Transverse colon (tissue), 4 donors: ENCODE results near the gene CHKA.

ENCODE experiments used
- POLR2A ChIP-seq: fragments of 450-650 bp; IDR thresholded peaks from one replicate; pipeline ENCODE4 v1.6.1; 2016; ENCODE audit warnings: antibody characterized with exemption, mild to moderate bottlenecking, moderate library complexity
- POLR2AphosphoS5 ChIP-seq, 3 donors: sonication (generic); formaldehyde crosslinking; IDR thresholded peaks; one replicate each; pipeline ENCODE4 v1.6.1; 2016; ENCODE audit warnings: antibody characterized with exemption in 3 of 3
- TF ChIP-seq, protein P1 (sequence below), 5 experiments: fragments of 200-600 bp in 3 of 5; fragments of 450-650 bp in 2 of 5; sonication (generic) in 3 of 5; IDR thresholded peaks; 1 replicate in 2 of 5; 2 replicates in 3 of 5; pipeline ENCODE4 v1.5.1; 2016 to 2017; ENCODE audit warnings: antibody characterized with exemption in 5 of 5, inconsistent platforms in 3 of 5, mild to moderate bottlenecking in 2 of 5, moderate library complexity in 1 of 5

DNA sequence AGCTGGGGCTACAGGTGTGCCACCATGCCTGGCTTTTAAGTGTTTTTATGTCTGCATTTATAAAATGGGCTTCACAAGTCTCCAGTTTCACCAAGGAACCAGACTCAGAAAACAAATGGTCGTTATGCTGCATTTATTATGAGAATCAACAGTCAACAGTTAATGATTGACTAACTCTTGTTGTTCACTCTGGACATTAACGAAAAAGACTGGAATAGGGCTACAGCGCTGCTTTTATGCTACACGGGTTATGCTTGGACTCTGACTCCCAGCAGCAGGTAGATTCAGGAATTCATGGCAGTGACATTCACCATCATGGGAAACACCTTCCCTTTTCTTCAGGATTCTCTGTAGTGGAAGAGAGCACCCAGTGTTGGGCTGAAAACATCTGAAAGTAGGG lies 44.4 kb upstream of the CHKA start:
- TF ChIP-seq, protein P1, sequence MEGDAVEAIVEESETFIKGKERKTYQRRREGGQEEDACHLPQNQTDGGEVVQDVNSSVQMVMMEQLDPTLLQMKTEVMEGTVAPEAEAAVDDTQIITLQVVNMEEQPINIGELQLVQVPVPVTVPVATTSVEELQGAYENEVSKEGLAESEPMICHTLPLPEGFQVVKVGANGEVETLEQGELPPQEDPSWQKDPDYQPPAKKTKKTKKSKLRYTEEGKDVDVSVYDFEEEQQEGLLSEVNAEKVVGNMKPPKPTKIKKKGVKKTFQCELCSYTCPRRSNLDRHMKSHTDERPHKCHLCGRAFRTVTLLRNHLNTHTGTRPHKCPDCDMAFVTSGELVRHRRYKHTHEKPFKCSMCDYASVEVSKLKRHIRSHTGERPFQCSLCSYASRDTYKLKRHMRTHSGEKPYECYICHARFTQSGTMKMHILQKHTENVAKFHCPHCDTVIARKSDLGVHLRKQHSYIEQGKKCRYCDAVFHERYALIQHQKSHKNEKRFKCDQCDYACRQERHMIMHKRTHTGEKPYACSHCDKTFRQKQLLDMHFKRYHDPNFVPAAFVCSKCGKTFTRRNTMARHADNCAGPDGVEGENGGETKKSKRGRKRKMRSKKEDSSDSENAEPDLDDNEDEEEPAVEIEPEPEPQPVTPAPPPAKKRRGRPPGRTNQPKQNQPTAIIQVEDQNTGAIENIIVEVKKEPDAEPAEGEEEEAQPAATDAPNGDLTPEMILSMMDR (IDR thresholded peaks at IDR 0.05) = no peak
- TF ChIP-seq POLR2AphosphoS5 (IDR thresholded peaks at IDR 0.05) = no peak
- no peak for TF ChIP-seq POLR2A
